Liver (tissue), 9 donors: ENCODE data around the gene PGLYRP3. TPM values are rescaled to one million over a fixed set of nuclear protein-coding genes. Genes with fewer than 3 reads are reported as not detected.

Experiments used
- DNase-seq: peaks from one replicate; pipeline ENCODE4 v3.0.0-alpha.2; 2017; ENCODE audit warnings: low spot score
- H3K27ac ChIP-seq, 2 donors: one replicate each; pipeline ENCODE4 v1.7.0; 2013; ENCODE audit warnings: inconsistent platforms in 2 of 2, low read length in 2 of 2, control low read depth in 1 of 2, low read depth in 1 of 2, mild to moderate bottlenecking in 1 of 2
- H3K27me3 ChIP-seq, 4 donors: one replicate each; pipeline versions ENCODE4 v1.6.1 to v1.7.0; 2013; ENCODE audit warnings: low read length in 3 of 4, inconsistent platforms in 1 of 4, mild to moderate bottlenecking in 1 of 4, moderate library complexity in 1 of 4; ENCODE audit not compliant: control insufficient read depth in 4 of 4, insufficient read depth in 4 of 4
- H3K36me3 ChIP-seq, 4 donors: one replicate each; pipeline versions ENCODE4 v1.6.1 to v1.7.0; 2013; ENCODE audit warnings: low read length in 3 of 4, mild to moderate bottlenecking in 3 of 4, low read depth in 1 of 4, moderate library complexity in 1 of 4; ENCODE audit not compliant: control insufficient read depth in 4 of 4, insufficient read depth in 3 of 4
- H3K4me1 ChIP-seq, 4 donors: one replicate each; pipeline versions ENCODE4 v1.6.1 to v1.7.0; 2013; ENCODE audit warnings: low read length in 3 of 4, mild to moderate bottlenecking in 3 of 4, moderate library complexity in 1 of 4; ENCODE audit not compliant: control insufficient read depth in 4 of 4, insufficient read depth in 4 of 4
- H3K4me3 ChIP-seq, 3 donors: one replicate each; pipeline versions ENCODE4 v1.6.1 to v1.7.0; 2013; ENCODE audit warnings: low read length in 3 of 3, control low read depth in 1 of 3, low read depth in 1 of 3, mild to moderate bottlenecking in 1 of 3
- H3K9ac ChIP-seq, 2 donors: one replicate each; pipeline ENCODE4 v1.7.0; 2013; ENCODE audit warnings: low read length in 2 of 2, mild to moderate bottlenecking in 2 of 2, moderate library complexity in 2 of 2, control low read depth in 1 of 2, low read depth in 1 of 2
- H3K9me3 ChIP-seq, 4 donors: one replicate each; pipeline versions ENCODE4 v1.6.1 to v1.7.0; 2013; ENCODE audit warnings: low read length in 3 of 4; ENCODE audit not compliant: control insufficient read depth in 4 of 4
- ATF3 ChIP-seq: IDR thresholded peaks from 2 replicates; pipeline ENCODE4 v1.6.1; 2016; ENCODE audit warnings: antibody characterized with exemption
- CTCF ChIP-seq: fragments of 150-350 bp; IDR thresholded peaks from 2 replicates; pipeline ENCODE4 v1.5.1; 2017; ENCODE audit warnings: improper control_type of control experiment, low read depth, low read length; ENCODE audit not compliant: missing input control
- EGR1 ChIP-seq, 2 donors: IDR thresholded peaks; 2 replicates each; pipeline ENCODE4 v1.6.1; 2016 to 2018; ENCODE audit warnings: antibody characterized with exemption in 2 of 2, low read depth in 2 of 2
- FOXA1 ChIP-seq: IDR thresholded peaks from 2 replicates; pipeline ENCODE4 v1.6.1; 2016; ENCODE audit warnings: antibody characterized with exemption
- FOXA2 ChIP-seq: IDR thresholded peaks from 2 replicates; pipeline ENCODE4 v1.6.1; 2016; ENCODE audit warnings: antibody characterized with exemption
- GABPA ChIP-seq, 2 donors: IDR thresholded peaks in 1 of 2; conservative IDR thresholded peaks in 1 of 2; 2 replicates each; pipeline ENCODE4 v1.6.1; 2016; ENCODE audit warnings: antibody characterized with exemption in 2 of 2, mild to moderate bottlenecking in 1 of 2, moderate library complexity in 1 of 2
- HNF4G ChIP-seq: IDR thresholded peaks from 2 replicates; pipeline ENCODE4 v1.6.1; 2016; ENCODE audit warnings: antibody characterized with exemption
- JUND ChIP-seq, 2 donors: IDR thresholded peaks; 2 replicates each; pipeline ENCODE4 v1.6.1; 2016; ENCODE audit warnings: antibody characterized with exemption in 2 of 2
- MAX ChIP-seq: IDR thresholded peaks from 2 replicates; pipeline ENCODE4 v1.6.1; 2016; ENCODE audit warnings: antibody characterized with exemption
- RAD21 ChIP-seq, 2 donors: IDR thresholded peaks; 2 replicates each; pipeline ENCODE4 v1.6.1; 2016; ENCODE audit warnings: antibody characterized with exemption in 2 of 2, mild to moderate bottlenecking in 2 of 2
- SP1 ChIP-seq: IDR thresholded peaks from 2 replicates; pipeline ENCODE4 v1.6.1; 2018; ENCODE audit warnings: antibody characterized with exemption, mild to moderate bottlenecking
- TAF1 ChIP-seq: conservative IDR thresholded peaks from 2 replicates; pipeline ENCODE4 v1.6.1; 2016; ENCODE audit warnings: antibody characterized with exemption, mild to moderate bottlenecking
- YY1 ChIP-seq: IDR thresholded peaks from 2 replicates; pipeline ENCODE4 v1.6.1; 2016; ENCODE audit warnings: antibody characterized with exemption, mild to moderate bottlenecking
- ZBTB33 ChIP-seq: IDR thresholded peaks from 2 replicates; pipeline ENCODE4 v1.6.1; 2016; ENCODE audit warnings: antibody characterized with exemption
- WGBS: extraction: QIAGEN DNeasy Blood & Tissue Kit; methylation state at CpG from one replicate; pipeline ENCODE4 v1.1.7; 2013; 5-methylcytosine and 5-hydroxymethylcytosine counted together
- polyA plus RNA-seq, 2 donors: library from polyadenylated mRNA; stranded (reverse) in 1 of 2; unstranded in 1 of 2; fragments of 200-250 nt in 1 of 2; fragments of >200 nt in 1 of 2; fragmentation: Nextera tagmentation in 1 of 2; extraction: Ambion mirVana in 1 of 2; gene quantifications; one replicate each; pipeline versions ENCODE4 v1.2.1 to v1.2.3, GENCODE V29; 2013 to 2015
- total RNA-seq, 2 donors: library from RNA; depleted of rRNA; stranded (reverse); fragments of >200 nt; gene quantifications; one replicate each; pipeline ENCODE4 v1.2.3, GENCODE V29; 2014
- donor health status: healthy.
- donor health status: healthy.
- donor health status: healthy.
- donor health status: healthy.
- donor health status: healthy.

PGLYRP3 gene
- total and polyA plus RNA-seq, 4 donors: not detected

- no peaks in the 10 kb centered on the region for H3K9me3 ChIP-seq
- no peak overlapping the region for H3K4me3 ChIP-seq
- H3K27me3 ChIP-seq: no peaks in the 10 kb centered on the region
- H3K27ac ChIP-seq: no peak overlapping the region
- TF ChIP-seq CTCF (no peak), MAX (no peak), JUND (IDR thresholded peaks at IDR 0.05) (no peak)
- DNase-seq: no peak
- no peak overlapping the region for H3K9ac ChIP-seq
- 80% methylated on average over 22 of the region's 22 CpGs for WGBS
- no peaks in the 10 kb centered on the region for H3K4me1 ChIP-seq
- H3K36me3 ChIP-seq: no peaks in the 10 kb centered on the region
Observed at GRCh38 chr1:153306303-153307220, 6.2 kb downstream of the PGLYRP3 start.

GRCh38 chr1:153305682-153306081 is 7.1 kb downstream of the PGLYRP3 start:
- no peak overlapping the region for H3K4me3 ChIP-seq
- no peaks in the 10 kb centered on the region for H3K36me3 ChIP-seq
- H3K27ac ChIP-seq: no peak overlapping the region
- H3K27me3 ChIP-seq: no peaks in the 10 kb centered on the region
- H3K4me1 ChIP-seq: no peaks in the 10 kb centered on the region
- H3K9me3 ChIP-seq: no peaks in the 10 kb centered on the region
- 84% methylated on average over 6 of the region's 6 CpGs for WGBS
- no peak for DNase-seq
- no peak for TF ChIP-seq JUND (IDR thresholded peaks at IDR 0.05)
- TF ChIP-seq GABPA (IDR thresholded peaks at IDR 0.05 in 1 of 2, conservative IDR thresholded peaks at IDR 0.05 in 1 of 2): no peak
- TF ChIP-seq CTCF: no peak
- no peak for TF ChIP-seq SP1
- no peak overlapping the region for H3K9ac ChIP-seq

GRCh38 chr1:153302308-153302707 is 10.4 kb downstream of the PGLYRP3 start:
- 76% methylated on average over 5 of the region's 5 CpGs for WGBS
- Histone ChIP-seq H3K27ac (no peak overlapping the region), H3K4me1 (no peaks in the 10 kb centered on the region), H3K9ac (no peak overlapping the region), H3K36me3 (no peaks in the 10 kb centered on the region), H3K27me3 (no peaks in the 10 kb centered on the region), H3K9me3 (no peaks in the 10 kb centered on the region), H3K4me3 (no peak overlapping the region)
- no peak for TF ChIP-seq ZBTB33
- TF ChIP-seq CTCF: no peak
- TF ChIP-seq RAD21 (IDR thresholded peaks at IDR 0.05): no peak
- TF ChIP-seq GABPA (IDR thresholded peaks at IDR 0.05 in 1 of 2, conservative IDR thresholded peaks at IDR 0.05 in 1 of 2): no peak
- TF ChIP-seq HNF4G: no peak
- TF ChIP-seq TAF1: no peak
- TF ChIP-seq ATF3: no peak
- TF ChIP-seq FOXA1: no peak
- TF ChIP-seq SP1: no peak
- TF ChIP-seq FOXA2: no peak
- no peak for TF ChIP-seq YY1
- no peak for TF ChIP-seq EGR1 (IDR thresholded peaks at IDR 0.05; ENCODE audit: low read depth in 2 of 2)
- DNase-seq: no peak
